HepG2 (cell line): Measurements from ENCODE around the gene F12. TPM values are rescaled to one million over a fixed set of nuclear protein-coding genes. Genes with fewer than 3 reads are reported as not detected.

Source experiments
- DR1 ChIP-seq: sonication (generic); formaldehyde crosslinking; IDR thresholded peaks from 2 replicates; pipeline ENCODE4 v1.8.0; 2021; ENCODE audit warnings: mild to moderate bottlenecking, missing genetic modification reagents, inconsistent platforms
- FOXO1 ChIP-seq: sonication (generic); formaldehyde crosslinking; IDR thresholded peaks from 2 replicates; pipeline ENCODE4 v1.4.0; 2020; ENCODE audit warnings: missing genetic modification reagents
- FOXP1 ChIP-seq, 2 experiments: fragments of 450-650 bp in 1 of 2; IDR thresholded peaks; 2 replicates each; pipeline ENCODE4 v1.6.1; 2017 to 2018; ENCODE audit warnings: antibody characterized with exemption in 1 of 2
- IKZF1 ChIP-seq: fragments of 450-650 bp; IDR thresholded peaks from 2 replicates; pipeline ENCODE4 v1.7.1; 2016
- IRF2 ChIP-seq: IDR thresholded peaks from 2 replicates; pipeline ENCODE4 v1.6.1; 2018; ENCODE audit warnings: missing genetic modification reagents, missing compliant biosample characterization
- KAT2B ChIP-seq: fragments of 150-350 bp; IDR thresholded peaks from 2 replicates; pipeline ENCODE4 v1.6.1; 2014; ENCODE audit warnings: low read depth, low read length, borderline replicate concordance
- KLF11 ChIP-seq: IDR thresholded peaks from 2 replicates; pipeline ENCODE4 v1.6.1; 2016; ENCODE audit warnings: missing compliant biosample characterization
- KLF6 ChIP-seq: IDR thresholded peaks from 2 replicates; pipeline ENCODE4 v1.8.0; 2016; ENCODE audit warnings: missing biosample characterization, missing genetic modification reagents
- KMT2A ChIP-seq: sonication (generic); formaldehyde crosslinking; IDR thresholded peaks from 2 replicates; pipeline ENCODE4 v1.4.0; 2020; ENCODE audit warnings: missing genetic modification reagents
- MATR3 ChIP-seq: sonication (generic); formaldehyde crosslinking; IDR thresholded peaks from 2 replicates; pipeline ENCODE4 v1.4.0; 2020; ENCODE audit warnings: missing genetic modification reagents
- MAZ ChIP-seq, 2 experiments: sonication (generic) in 1 of 2; formaldehyde crosslinking in 1 of 2; IDR thresholded peaks; 2 replicates each; pipeline versions ENCODE4 v1.5.0 to v1.6.1; 2012 to 2020; ENCODE audit warnings: low read depth in 2 of 2, mild to moderate bottlenecking in 2 of 2, borderline replicate concordance in 1 of 2, improper control_type of control experiment in 1 of 2, low read length in 1 of 2, missing genetic modification reagents in 1 of 2, moderate library complexity in 1 of 2
- MTF2 ChIP-seq: sonication (generic); formaldehyde crosslinking; IDR thresholded peaks from 2 replicates; pipeline ENCODE4 v1.5.0; 2020; ENCODE audit warnings: missing genetic modification reagents, borderline replicate concordance
- PHF21A ChIP-seq: sonication (generic); formaldehyde crosslinking; IDR thresholded peaks from 2 replicates; pipeline ENCODE4 v1.5.0; 2020; ENCODE audit warnings: mild to moderate bottlenecking, missing genetic modification reagents
- RCOR2 ChIP-seq: IDR thresholded peaks from 2 replicates; pipeline ENCODE4 v1.6.1; 2016; ENCODE audit warnings: missing biosample characterization, missing genetic modification reagents
- RXRB ChIP-seq: IDR thresholded peaks from 2 replicates; pipeline ENCODE4 v1.6.1; 2016; ENCODE audit warnings: borderline replicate concordance, missing genetic modification reagents, missing compliant biosample characterization
- SAP130 ChIP-seq: IDR thresholded peaks from 2 replicates; pipeline ENCODE4 v1.6.1; 2016; ENCODE audit warnings: low read depth
- SPEN ChIP-seq: sonication (generic); formaldehyde crosslinking; IDR thresholded peaks from 2 replicates; pipeline ENCODE4 v1.5.1; 2020; ENCODE audit warnings: low read depth, mild to moderate bottlenecking, missing genetic modification reagents
- SUZ12 ChIP-seq: fragments of 150-350 bp; IDR thresholded peaks from 2 replicates; pipeline ENCODE4 v1.6.1; 2014; ENCODE audit warnings: low read depth, low read length
- TRIM22 ChIP-seq: fragments of 450-650 bp; IDR thresholded peaks from 2 replicates; pipeline ENCODE4 v1.6.1; 2017
- WIZ ChIP-seq: sonication (generic); formaldehyde crosslinking; IDR thresholded peaks from 2 replicates; pipeline ENCODE4 v1.5.1; 2020; ENCODE audit warnings: mild to moderate bottlenecking, missing genetic modification reagents
- ZFX ChIP-seq: sonication (generic); formaldehyde crosslinking; IDR thresholded peaks from 2 replicates; pipeline ENCODE4 v1.4.0; 2020; ENCODE audit warnings: mild to moderate bottlenecking, low read depth, missing genetic modification reagents, moderate library complexity
- ZKSCAN1 ChIP-seq: fragments of 150-350 bp; IDR thresholded peaks from 2 replicates; pipeline ENCODE4 v1.6.1; 2014; ENCODE audit warnings: low read length
- ZMYM2 ChIP-seq: sonication (generic); formaldehyde crosslinking; IDR thresholded peaks from 2 replicates; pipeline ENCODE4 v1.8.0; 2022; ENCODE audit warnings: mild to moderate bottlenecking, missing genetic modification reagents
- ZNF382 ChIP-seq: sonication (generic); formaldehyde crosslinking; IDR thresholded peaks from 2 replicates; pipeline ENCODE4 v1.5.0; 2020; ENCODE audit warnings: missing genetic modification reagents, mild to moderate bottlenecking, borderline replicate concordance
- ZNF430 ChIP-seq: sonication (generic); formaldehyde crosslinking; IDR thresholded peaks from 2 replicates; pipeline ENCODE4 v1.9.0; 2021; ENCODE audit warnings: mild to moderate bottlenecking, missing genetic modification reagents
- ZNF546 ChIP-seq: sonication (generic); formaldehyde crosslinking; conservative IDR thresholded peaks from 2 replicates; pipeline ENCODE4 v1.8.1; 2023; ENCODE audit warnings: mild to moderate bottlenecking, missing genetic modification reagents
- ZNF549 ChIP-seq: sonication (generic); formaldehyde crosslinking; IDR thresholded peaks from 2 replicates; pipeline ENCODE4 v1.5.0; 2020; ENCODE audit warnings: missing genetic modification reagents
- ZNF652 ChIP-seq: IDR thresholded peaks from 2 replicates; pipeline ENCODE4 v1.6.1; 2016; ENCODE audit warnings: low read depth, borderline replicate concordance
- ZNF713 ChIP-seq: sonication (generic); formaldehyde crosslinking; IDR thresholded peaks from 2 replicates; pipeline ENCODE4 v1.4.0; 2020; ENCODE audit warnings: mild to moderate bottlenecking, missing genetic modification reagents
- ZNF737 ChIP-seq: sonication (generic); formaldehyde crosslinking; IDR thresholded peaks from 2 replicates; pipeline ENCODE4 v1.5.0; 2020; ENCODE audit warnings: missing genetic modification reagents, mild to moderate bottlenecking, borderline replicate concordance
- ZSCAN22 ChIP-seq: sonication (generic); formaldehyde crosslinking; IDR thresholded peaks from 2 replicates; pipeline ENCODE4 v1.4.0; 2020; ENCODE audit warnings: mild to moderate bottlenecking, missing genetic modification reagents
- polyA plus RNA-seq, 8 experiments: library from polyadenylated mRNA; depleted of rRNA in 3 of 8; stranded (reverse) in 7 of 8; unstranded in 1 of 8; fragments of >200 nt; fragmentation: Illumina TruSeq in 4 of 8; extraction: Trizol in 4 of 8; gene quantifications; 2 replicates each; pipeline versions ENCODE4 v1.2.1 to v1.2.3, GENCODE V29; 2011 to 2016; ENCODE audit warnings: low read depth in 4 of 8, missing spikeins in 1 of 8, mixed read lengths in 1 of 8; ENCODE audit not compliant: insufficient read depth in 1 of 8
- total RNA-seq, 5 experiments: library from RNA; depleted of rRNA; stranded (reverse); fragments of >200 nt; fragmentation: Illumina TruSeq; extraction: Trizol; gene quantifications; 2 replicates each; pipeline ENCODE4 v1.2.3, GENCODE V29; 2016; ENCODE audit warnings: low read depth in 1 of 5
- TF ChIP-seq, protein P1 (sequence below): sonication (generic); formaldehyde crosslinking; IDR thresholded peaks from 2 replicates; pipeline ENCODE4 v1.5.0; 2020; ENCODE audit warnings: missing genetic modification reagents

F12 gene
- total and polyA plus RNA-seq, 2 of the 13 experiments (the other 11 are each of a cell fraction or from before 2014, with no cell fraction given), result 2.5 to 3.0 TPM

GRCh38 chr5:177409043-177409801, at the start of gene F12 (continued):
- TF ChIP-seq KMT2A (CRISPR knock-in tag), result 0 out of 2 replicates have a peak, but pooled peaks have one; percentile 13
- no peak for TF ChIP-seq SUZ12
- no peak; the same call in 1 of the 2 replicates for TF ChIP-seq SPEN
- no peak for TF ChIP-seq SAP130 (CRISPR knock-in tag)
- TF ChIP-seq ZNF713 (CRISPR knock-in tag), result no peak
- TF ChIP-seq KAT2B, result 0 out of 2 replicates have a peak, but pooled peaks have one; percentile 25
- no peak for TF ChIP-seq ZNF737 (CRISPR knock-in tag)
- peak; percentile 78 for TF ChIP-seq PHF21A (CRISPR knock-in tag)
- TF ChIP-seq, protein P1, sequence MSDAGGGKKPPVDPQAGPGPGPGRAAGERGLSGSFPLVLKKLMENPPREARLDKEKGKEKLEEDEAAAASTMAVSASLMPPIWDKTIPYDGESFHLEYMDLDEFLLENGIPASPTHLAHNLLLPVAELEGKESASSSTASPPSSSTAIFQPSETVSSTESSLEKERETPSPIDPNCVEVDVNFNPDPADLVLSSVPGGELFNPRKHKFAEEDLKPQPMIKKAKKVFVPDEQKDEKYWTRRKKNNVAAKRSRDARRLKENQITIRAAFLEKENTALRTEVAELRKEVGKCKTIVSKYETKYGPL (CRISPR knock-in tag), result no peak
- TF ChIP-seq ZNF430 (CRISPR knock-in tag), result no peak
- TF ChIP-seq MAZ (IDR thresholded peaks at IDR 0.05; ENCODE audit: borderline replicate concordance, low read depth, low read length), result no peak
- peak; percentile 56; the same call in 1 of the 2 replicates for TF ChIP-seq MAZ (CRISPR knock-in tag; IDR thresholded peaks at IDR 0.05; ENCODE audit: low read depth)
- no peak for TF ChIP-seq IKZF1
- TF ChIP-seq ZFX (CRISPR knock-in tag), result peak; percentile 60; the same call in 1 of the 2 replicates
- TF ChIP-seq RCOR2 (CRISPR knock-in tag), result no peak
- TF ChIP-seq IRF2, result 0 out of 2 replicates have a peak, but pooled peaks have one; percentile 15
- no peak for TF ChIP-seq ZNF382 (CRISPR knock-in tag)
- no peak for TF ChIP-seq TRIM22
- TF ChIP-seq ZNF549 (CRISPR knock-in tag), result no peak
- no peak for TF ChIP-seq KLF11
- TF ChIP-seq DR1 (CRISPR knock-in tag), result no peak
- TF ChIP-seq KLF6, result no peak
- TF ChIP-seq RXRB (CRISPR knock-in tag), result 0 out of 2 replicates have a peak, but pooled peaks have one; percentile 15
- peak; percentile 76; the same call in 1 of the 2 replicates for TF ChIP-seq ZMYM2 (CRISPR knock-in tag)
- no peak for TF ChIP-seq ZNF546 (CRISPR knock-in tag)
- TF ChIP-seq FOXP1 (IDR thresholded peaks at IDR 0.05), result no peak
- TF ChIP-seq FOXP1 (CRISPR knock-in tag; IDR thresholded peaks at IDR 0.05), result 0 out of 2 replicates have a peak, but pooled peaks have one; percentile 18
- TF ChIP-seq ZSCAN22 (CRISPR knock-in tag), result no peak
- no peak for TF ChIP-seq MTF2
- TF ChIP-seq ZNF652 (CRISPR knock-in tag), result no peak
- TF ChIP-seq WIZ, result no peak
- TF ChIP-seq MATR3 (CRISPR knock-in tag), result no peak
- TF ChIP-seq FOXO1 (CRISPR knock-in tag), result peak; percentile 29; the same call in 1 of the 2 replicates
- no peak for TF ChIP-seq ZKSCAN1
